ENCODE results near the gene ZNF324. TPM values are rescaled to one million over a fixed set of nuclear protein-coding genes. Genes with fewer than 3 reads are reported as not detected.

ZNF324 gene
- total and polyA plus RNA-seq, 2 of the 4 experiments (the other 2 are of a cell fraction) = 6.0 to 6.6 TPM

- ChIA-PET CTCF (no interaction called here), POLR2A (ENCODE audit: unreplicated experiment) (no interaction called here)
- intact Hi-C loops (cut with micrococcal nuclease) (no loop called here), dilution Hi-C loops (cut with HindIII; ENCODE audit: low sequenced_read_pairs, unreplicated experiment) (no loop called here), in situ Hi-C loops (cut with MboI; ENCODE audit: low sequenced_read_pairs) (no loop called here)
- no peak overlapping the region for H3K4ac ChIP-seq (ENCODE audit: low read depth, low read length)
- peak overlapping the region; percentile 65 for H2AK9ac ChIP-seq (replicated peaks; ENCODE audit: low read depth, low read length, poor library complexity)
- H3K23ac ChIP-seq (ENCODE audit: low read depth, low read length) = no peak overlapping the region
- no peak overlapping the region for H3K4me2 ChIP-seq (ENCODE audit: low read depth, low read length)
- no peak overlapping the region for H3K4me3 ChIP-seq (ENCODE audit: insufficient read depth, low read depth, low read length)
- no peak overlapping the region for H4K8ac ChIP-seq (ENCODE audit: low read depth in 2 of 2, low read length in 2 of 2)
- no peaks in the 10 kb centered on the region for H4K20me1 ChIP-seq (ENCODE audit: insufficient read depth, low read length)
- 76% methylated on average over 3 of the region's 8 CpGs; no CpG with 5 or more reads in 1 of the 2 experiments for WGBS, 2 experiments (ENCODE audit: extremely low coverage in 2 of 2, insufficient read length in 1 of 2)
- H2BK20ac ChIP-seq (ENCODE audit: low read depth, low read length) = no peak overlapping the region
- H3K36me3 ChIP-seq (ENCODE audit: control insufficient read depth, insufficient read depth, low read length) = no peaks in the 10 kb centered on the region
- no peak overlapping the region for H4K5ac ChIP-seq (ENCODE audit: low read depth, low read length)
- H2AFZ ChIP-seq (replicated peaks; ENCODE audit: low read length, poor library complexity) = no peak overlapping the region
- H2BK120ac ChIP-seq (ENCODE audit: low read depth, low read length) = no peak overlapping the region
- no peaks in the 10 kb centered on the region for H3K9me3 ChIP-seq (ENCODE audit: control insufficient read depth, insufficient read depth, low read length)
- peaks cover 14% of the 10 kb centered on the region for H3K9me1 ChIP-seq (ENCODE audit: insufficient read depth, low read length)
- H2BK5ac ChIP-seq (ENCODE audit: low read depth, low read length, poor library complexity, severe bottlenecking) = no peak overlapping the region
- H2BK15ac ChIP-seq (ENCODE audit: low read depth, low read length) = no peak overlapping the region
- H3K9ac ChIP-seq (ENCODE audit: low read depth, low read length) = no peak overlapping the region
- no peak overlapping the region for H3K56ac ChIP-seq (ENCODE audit: extremely low read depth, insufficient read depth, low read length)
- peaks cover 6 to 11% of the 10 kb centered on the region in 2 experiments for H3K79me1 ChIP-seq (ENCODE audit: low read depth in 1 of 2, low read length in 2 of 2)
- BruUV-seq (replicated peaks) = no TSS peak
- H3K27me3 ChIP-seq (ENCODE audit: control insufficient read depth, insufficient read depth, low read length) = no peaks in the 10 kb centered on the region
- ATAC-seq (ENCODE audit: low read depth) (no peak), DNase-seq (no peak)
- H3K4me1 ChIP-seq (ENCODE audit: control insufficient read depth, insufficient read depth, low read length) = peaks cover 4% of the 10 kb centered on the region; the same call in 1 of the 2 replicates
- H3K27ac ChIP-seq (ENCODE audit: insufficient read depth, low read length) = no peak overlapping the region
- no peak overlapping the region for H3K18ac ChIP-seq (ENCODE audit: low read depth, low read length)
- no peak overlapping the region for H3K14ac ChIP-seq (replicated peaks; ENCODE audit: low read depth, low read length)
- H2AK5ac ChIP-seq (ENCODE audit: low read depth, low read length) = no peak overlapping the region; the same call in 1 of the 2 replicates
- H4K91ac ChIP-seq (ENCODE audit: insufficient read depth, low read depth, low read length) = no peak overlapping the region
- TF ChIP-seq BHLHE40 (IDR thresholded peaks at IDR 0.05; ENCODE audit: low read depth, low read length) = no peak
- no peak for TF ChIP-seq SMC3 (IDR thresholded peaks at IDR 0.05; ENCODE audit: low read depth, low read length)
- no peak for TF ChIP-seq FOS (IDR thresholded peaks at IDR 0.05; ENCODE audit: low read depth, low read length)
- no peak for TF ChIP-seq NFE2L2 (IDR thresholded peaks at IDR 0.05; ENCODE audit: low read depth, low read length)
- no peak for TF ChIP-seq CHD1 (IDR thresholded peaks at IDR 0.05; ENCODE audit: low read depth, low read length)
- TF ChIP-seq RFX5 (IDR thresholded peaks at IDR 0.05; ENCODE audit: low read depth, low read length) = no peak
- TF ChIP-seq, protein P1, sequence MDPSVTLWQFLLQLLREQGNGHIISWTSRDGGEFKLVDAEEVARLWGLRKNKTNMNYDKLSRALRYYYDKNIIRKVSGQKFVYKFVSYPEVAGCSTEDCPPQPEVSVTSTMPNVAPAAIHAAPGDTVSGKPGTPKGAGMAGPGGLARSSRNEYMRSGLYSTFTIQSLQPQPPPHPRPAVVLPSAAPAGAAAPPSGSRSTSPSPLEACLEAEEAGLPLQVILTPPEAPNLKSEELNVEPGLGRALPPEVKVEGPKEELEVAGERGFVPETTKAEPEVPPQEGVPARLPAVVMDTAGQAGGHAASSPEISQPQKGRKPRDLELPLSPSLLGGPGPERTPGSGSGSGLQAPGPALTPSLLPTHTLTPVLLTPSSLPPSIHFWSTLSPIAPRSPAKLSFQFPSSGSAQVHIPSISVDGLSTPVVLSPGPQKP (IDR thresholded peaks at IDR 0.05; ENCODE audit: borderline replicate concordance, low read depth, low read length) = no peak
Observed at GRCh38 chr19:58497634-58498170, 30.8 kb downstream of the ZNF324 start.
